Measurements from ENCODE around the gene LRRN3. TPM values are rescaled to one million over a fixed set of nuclear protein-coding genes. Genes with fewer than 3 reads are reported as not detected.

Gene LRRN3
- total and polyA plus RNA-seq, 5 donors, result 15.3 to 44.8 (median 25.1) TPM

- H3K4me1 ChIP-seq (ENCODE audit: control insufficient read depth, insufficient read depth, low read length), result peaks cover 2% of the 10 kb centered on the region
- H3K27ac ChIP-seq (ENCODE audit: low read length), result no peak overlapping the region
- 95% methylated on average over 4 of the region's 4 CpGs for WGBS
- H3K9me3 ChIP-seq (ENCODE audit: control insufficient read depth, low read length), result no peaks in the 10 kb centered on the region
- no peak for DNase-seq
- no peak overlapping the region for H3K4me3 ChIP-seq (ENCODE audit: low read length)
- H3K27me3 ChIP-seq (ENCODE audit: control insufficient read depth, insufficient read depth), result no peaks in the 10 kb centered on the region
- no peak for ATAC-seq
- intact Hi-C loops (cut with DNase I), result no loop called here
Observed at GRCh38 chr7:111103678-111104274, 12.8 kb downstream of the LRRN3 start.

GRCh38 chr7:111104710-111105109, 13.8 kb downstream of the LRRN3 start:
- ATAC-seq, result no peak
- Histone ChIP-seq H3K27me3 (ENCODE audit: control insufficient read depth, insufficient read depth) (no peaks in the 10 kb centered on the region), H3K4me3 (ENCODE audit: low read length) (no peak overlapping the region), H3K4me1 (ENCODE audit: control insufficient read depth, insufficient read depth, low read length) (peaks cover 2% of the 10 kb centered on the region), H3K9me3 (ENCODE audit: control insufficient read depth, low read length) (no peaks in the 10 kb centered on the region), H3K27ac (ENCODE audit: low read length) (no peak overlapping the region)
- WGBS, result 85% methylated on average over 3 of the region's 3 CpGs
- intact Hi-C loops (cut with DNase I), result no loop called here
- DNase-seq, result no peak

- WGBS, result 92% methylated on average over 3 of the region's 3 CpGs
Observed at GRCh38 chr7:111105269-111105668, 14.3 kb downstream of the LRRN3 start.

GRCh38 chr7:111107579-111107978, 16.7 kb downstream of the LRRN3 start:
- H3K27ac ChIP-seq (ENCODE audit: low read length), result no peak overlapping the region
- 60% methylated on average over 1 of the region's 1 CpG for WGBS
- H3K27me3 ChIP-seq (ENCODE audit: control insufficient read depth, insufficient read depth), result no peaks in the 10 kb centered on the region
- intact Hi-C loops (cut with DNase I), result no loop called here
- no peak overlapping the region for H3K4me3 ChIP-seq (ENCODE audit: low read length)
- H3K4me1 ChIP-seq (ENCODE audit: control insufficient read depth, insufficient read depth, low read length), result peaks cover 2% of the 10 kb centered on the region
- H3K9me3 ChIP-seq (ENCODE audit: control insufficient read depth, low read length), result no peaks in the 10 kb centered on the region
- ATAC-seq, result no peak
- no peak for DNase-seq

More at GRCh38 chr7:111105269-111105668, 14.3 kb downstream of the LRRN3 start:
- Histone ChIP-seq H3K4me3 (ENCODE audit: low read length) (no peak overlapping the region), H3K4me1 (ENCODE audit: control insufficient read depth, insufficient read depth, low read length) (peaks cover 2% of the 10 kb centered on the region), H3K27ac (ENCODE audit: low read length) (no peak overlapping the region), H3K27me3 (ENCODE audit: control insufficient read depth, insufficient read depth) (no peaks in the 10 kb centered on the region), H3K9me3 (ENCODE audit: control insufficient read depth, low read length) (no peaks in the 10 kb centered on the region)
- DNase-seq (no peak), ATAC-seq (no peak)
- intact Hi-C loops (cut with DNase I), result no loop called here

- Histone ChIP-seq H3K27ac (ENCODE audit: low read length) (no peak overlapping the region), H3K4me1 (ENCODE audit: control insufficient read depth, insufficient read depth, low read length) (peaks cover 2% of the 10 kb centered on the region), H3K4me3 (ENCODE audit: low read length) (no peak overlapping the region), H3K27me3 (ENCODE audit: control insufficient read depth, insufficient read depth) (no peaks in the 10 kb centered on the region), H3K9me3 (ENCODE audit: control insufficient read depth, low read length) (no peaks in the 10 kb centered on the region)
- intact Hi-C loops (cut with DNase I), result no loop called here
- ATAC-seq, result no peak
- peak in 1 of 3 donors; percentile 36 for DNase-seq
- WGBS, result 61% methylated on average over 1 of the region's 1 CpG
Observed at GRCh38 chr7:111108000-111108399, 17.1 kb downstream of the LRRN3 start.

DNA sequence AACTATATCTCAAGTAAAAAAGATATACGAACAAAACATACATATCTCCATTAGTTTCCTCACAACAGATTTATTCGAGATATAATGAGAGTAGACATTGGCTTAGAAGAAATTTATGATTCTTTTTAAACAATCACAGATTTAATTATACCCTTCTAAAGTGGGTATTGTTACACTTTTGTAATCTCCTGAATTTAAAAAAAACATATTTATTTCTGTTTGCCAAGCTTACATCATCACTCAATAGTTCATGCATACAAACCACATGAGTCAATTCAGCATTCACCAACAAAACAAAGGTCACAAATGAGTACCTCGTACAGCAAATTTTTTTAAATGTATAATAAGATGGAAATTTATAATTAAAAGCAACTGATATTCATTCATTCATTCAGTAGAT, 17.6 kb downstream of the LRRN3 start:
- DNase-seq (no peak), ATAC-seq (no peak)
- WGBS, result 73% methylated on average over 3 of the region's 3 CpGs
- Histone ChIP-seq H3K27ac (ENCODE audit: low read length) (no peak overlapping the region), H3K9me3 (ENCODE audit: control insufficient read depth, low read length) (no peaks in the 10 kb centered on the region), H3K4me3 (ENCODE audit: low read length) (no peak overlapping the region), H3K4me1 (ENCODE audit: control insufficient read depth, insufficient read depth, low read length) (peaks cover 2% of the 10 kb centered on the region), H3K27me3 (ENCODE audit: control insufficient read depth, insufficient read depth) (no peaks in the 10 kb centered on the region)
- intact Hi-C loops (cut with DNase I), result no loop called here

GRCh38 chr7:111112439-111112838, 21.5 kb downstream of the LRRN3 start:
- ATAC-seq (no peak), DNase-seq (no peak)
- WGBS, result 56% methylated on average over 2 of the region's 2 CpGs
- peaks cover 3% of the 10 kb centered on the region for H3K4me1 ChIP-seq (ENCODE audit: control insufficient read depth, insufficient read depth, low read length)
- no peak overlapping the region for H3K27ac ChIP-seq (ENCODE audit: low read length)
- no peak overlapping the region for H3K4me3 ChIP-seq (ENCODE audit: low read length)
- H3K27me3 ChIP-seq (ENCODE audit: control insufficient read depth, insufficient read depth), result no peaks in the 10 kb centered on the region
- intact Hi-C loops (cut with DNase I), result no loop called here
- no peaks in the 10 kb centered on the region for H3K9me3 ChIP-seq (ENCODE audit: control insufficient read depth, low read length)

GRCh38 chr7:111113263-111114017, 22.5 kb downstream of the LRRN3 start:
- DNase-seq, result no peak
- intact Hi-C loops (cut with DNase I), result no loop called here
- H3K4me3 ChIP-seq (ENCODE audit: low read length), result no peak overlapping the region
- no peak overlapping the region for H3K27ac ChIP-seq (ENCODE audit: low read length)
- WGBS, result 31% methylated on average over 1 of the region's 1 CpG
- no peaks in the 10 kb centered on the region for H3K27me3 ChIP-seq (ENCODE audit: control insufficient read depth, insufficient read depth)
- ATAC-seq, result peak in 1 of 2 donors; percentile 59
- H3K9me3 ChIP-seq (ENCODE audit: control insufficient read depth, low read length), result no peaks in the 10 kb centered on the region
- peaks cover 2% of the 10 kb centered on the region for H3K4me1 ChIP-seq (ENCODE audit: control insufficient read depth, insufficient read depth, low read length)

GRCh38 chr7:111115966-111116365, 25.0 kb downstream of the LRRN3 start:
- H3K9me3 ChIP-seq (ENCODE audit: control insufficient read depth, low read length), result no peaks in the 10 kb centered on the region
- ATAC-seq (no peak), DNase-seq (no peak)
- no peaks in the 10 kb centered on the region for H3K27me3 ChIP-seq (ENCODE audit: control insufficient read depth, insufficient read depth)
- H3K27ac ChIP-seq (ENCODE audit: low read length), result no peak overlapping the region
- intact Hi-C loops (cut with DNase I), result no loop called here
- peaks cover 2% of the 10 kb centered on the region for H3K4me1 ChIP-seq (ENCODE audit: control insufficient read depth, insufficient read depth, low read length)
- WGBS, result 97% methylated on average over 2 of the region's 2 CpGs
- H3K4me3 ChIP-seq (ENCODE audit: low read length), result no peak overlapping the region

DNA sequence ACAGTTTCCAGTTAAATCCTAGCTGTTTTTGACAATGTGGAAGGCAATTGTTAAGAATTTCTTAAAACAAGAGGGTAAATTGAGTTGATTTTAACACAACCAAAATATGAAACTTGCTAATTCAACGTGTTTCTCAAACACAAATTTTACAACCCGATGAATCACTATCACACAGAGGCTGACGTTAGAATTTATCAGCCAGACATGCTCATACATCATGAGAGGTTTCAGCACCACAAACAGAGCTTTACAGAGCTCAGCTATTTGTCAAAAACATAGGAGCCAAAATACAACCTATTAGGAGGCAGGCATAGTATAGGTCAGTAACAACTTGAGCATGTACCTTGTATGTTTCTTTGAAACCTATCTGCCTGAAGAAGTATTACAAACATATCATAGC, 36.1 kb downstream of the LRRN3 start:
- no peaks in the 10 kb centered on the region for H3K9me3 ChIP-seq (ENCODE audit: control insufficient read depth, low read length)
- no peaks in the 10 kb centered on the region for H3K27me3 ChIP-seq (ENCODE audit: control insufficient read depth, insufficient read depth)
- DNase-seq (no peak), ATAC-seq (peak; percentile 43 to 61)
- no peak overlapping the region for H3K27ac ChIP-seq (ENCODE audit: low read length)
- intact Hi-C loops (cut with DNase I), result no loop called here
- WGBS, result 17% methylated on average over 3 of the region's 3 CpGs
- no peaks in the 10 kb centered on the region for H3K4me1 ChIP-seq (ENCODE audit: control insufficient read depth, insufficient read depth, low read length)
- no peak overlapping the region for H3K4me3 ChIP-seq (ENCODE audit: low read length)

DNA sequence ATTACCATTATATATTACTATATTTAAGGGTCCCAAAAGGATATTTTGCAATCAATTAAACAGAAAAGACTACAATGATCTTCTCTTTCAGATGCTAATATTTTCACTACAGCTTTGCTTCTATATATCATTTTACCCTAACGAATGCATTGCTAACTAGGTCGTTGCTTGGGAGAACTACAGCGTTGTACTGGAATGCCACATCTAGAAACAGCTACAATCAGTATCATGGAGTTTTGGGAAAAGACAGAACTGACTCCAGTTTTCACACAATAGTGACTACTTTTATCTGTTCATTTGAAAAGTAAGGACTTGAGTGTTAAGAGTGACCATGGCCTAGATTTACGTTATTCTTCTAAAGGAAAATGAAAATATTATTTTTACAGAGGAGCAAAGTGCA, 38.5 kb downstream of the LRRN3 start:
- intact Hi-C loops (cut with DNase I), result no loop called here
- DNase-seq (no peak), ATAC-seq (no peak)
- WGBS, result 92% methylated on average over 4 of the region's 4 CpGs
- H3K27me3 ChIP-seq (ENCODE audit: control insufficient read depth, insufficient read depth), result no peaks in the 10 kb centered on the region
- H3K9me3 ChIP-seq (ENCODE audit: control insufficient read depth, low read length), result no peaks in the 10 kb centered on the region
- H3K4me3 ChIP-seq (ENCODE audit: low read length), result no peak overlapping the region
- no peak overlapping the region for H3K27ac ChIP-seq (ENCODE audit: low read length)
- no peaks in the 10 kb centered on the region for H3K4me1 ChIP-seq (ENCODE audit: control insufficient read depth, insufficient read depth, low read length)
